Measurements from ENCODE around the gene TRIM33.
A peak's percentile ranks its signal among the peaks of the same experiment; 100 is the strongest.
"Not testable (repeated sequence)": the region's sequence is repeated elsewhere in the genome, so short reads cannot be mapped to it uniquely, and the experiment has no call there.

Gene TRIM33

DNA sequence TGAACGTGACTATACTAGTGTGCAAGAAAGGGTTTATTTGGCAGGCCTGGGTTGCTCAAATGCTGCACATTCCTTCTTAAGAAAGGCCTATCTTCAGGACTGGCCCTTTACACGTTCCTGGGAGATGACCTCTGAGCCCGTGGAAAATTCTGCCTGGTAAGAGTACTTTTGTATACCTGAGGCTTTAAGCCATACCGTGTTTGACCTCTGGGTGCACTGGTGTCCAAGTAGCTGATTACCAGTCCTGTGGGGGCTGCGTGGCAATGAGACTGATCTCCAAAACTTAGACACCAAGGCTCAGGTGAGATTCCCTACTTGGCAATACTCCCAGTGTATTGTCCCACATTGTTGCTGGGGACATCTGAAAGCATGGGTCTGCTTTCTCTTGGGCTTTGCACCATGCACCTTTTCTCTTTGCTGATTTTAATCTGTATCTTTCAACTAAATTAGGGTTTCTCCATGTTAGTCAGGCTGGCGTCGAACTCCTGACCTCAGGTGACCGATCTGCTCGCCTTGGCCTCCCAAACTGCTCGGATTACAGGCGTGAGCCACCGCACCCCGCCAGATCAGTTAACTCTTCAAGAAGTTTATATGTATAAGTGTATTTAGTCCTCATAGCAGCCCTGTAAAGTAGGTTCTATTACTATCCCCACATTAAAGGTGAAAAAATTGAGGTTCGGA lies 44.5 kb downstream of the TRIM33 start:
- no peak for ATAC-seq

DNA sequence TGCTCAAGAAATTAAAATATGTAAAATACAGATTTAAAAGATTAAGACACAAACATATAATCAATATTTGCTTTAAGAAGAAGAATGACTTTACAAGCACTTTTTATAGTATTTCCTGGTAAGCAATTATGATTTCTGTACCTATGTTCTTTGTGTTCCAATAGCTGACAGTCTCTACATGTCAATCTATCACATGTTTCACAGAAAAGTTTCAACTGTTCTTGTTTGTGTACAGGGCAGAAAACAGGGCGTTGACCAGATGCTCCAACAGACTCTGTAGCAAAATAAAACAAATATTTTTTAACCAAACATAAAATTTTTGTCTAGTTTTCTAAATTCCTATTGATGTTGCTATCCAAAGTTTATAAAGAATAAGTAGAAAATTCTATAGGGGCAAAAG lies 48.0 kb downstream of the TRIM33 start:
- no peak for ATAC-seq

DNA sequence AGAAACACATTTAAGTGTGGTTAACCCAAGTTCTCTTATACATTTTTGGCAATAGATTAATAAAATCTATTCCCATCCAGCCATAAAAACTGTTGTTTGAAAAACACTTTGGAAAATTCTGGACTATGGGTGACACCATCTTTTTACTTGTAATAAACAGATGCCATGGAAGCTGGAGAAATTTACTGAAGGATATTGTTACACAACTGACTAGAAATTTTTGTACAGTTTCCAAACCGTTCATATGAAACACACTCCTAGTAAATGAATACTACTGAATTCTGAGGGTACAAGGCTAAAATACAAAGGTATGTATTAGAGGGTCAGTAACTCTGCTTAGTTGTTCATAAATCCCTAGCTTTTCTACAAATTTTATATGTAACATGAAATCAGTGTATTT lies 48.7 kb downstream of the TRIM33 start:
- no peak for ATAC-seq

DNA sequence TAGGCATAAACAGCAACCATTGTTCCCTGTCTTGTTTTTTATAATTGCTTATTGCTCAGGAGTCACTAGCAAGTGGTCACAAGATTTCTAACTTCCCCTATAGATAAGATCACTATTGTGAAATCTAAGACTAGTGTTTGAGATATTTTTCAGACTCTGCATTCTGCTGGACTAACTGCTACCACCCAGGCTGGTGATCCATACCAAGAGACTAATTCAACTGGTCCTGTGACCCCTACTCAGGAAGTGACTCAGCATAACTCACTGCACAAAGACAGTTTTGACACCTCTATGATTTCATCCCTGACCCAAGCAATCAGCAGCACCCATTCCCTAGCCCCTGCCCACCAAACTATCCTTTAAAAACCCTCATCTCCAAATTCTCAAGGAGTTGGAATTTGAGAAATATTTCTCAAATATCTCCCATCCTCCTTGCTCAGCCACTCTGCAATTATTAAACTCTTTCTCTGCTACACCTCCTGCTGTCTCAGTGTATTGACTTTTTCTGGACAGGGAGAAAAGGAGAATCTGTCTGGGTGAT lies 52.7 kb downstream of the TRIM33 start:
- peak; percentile 73 to 88 for ATAC-seq

DNA sequence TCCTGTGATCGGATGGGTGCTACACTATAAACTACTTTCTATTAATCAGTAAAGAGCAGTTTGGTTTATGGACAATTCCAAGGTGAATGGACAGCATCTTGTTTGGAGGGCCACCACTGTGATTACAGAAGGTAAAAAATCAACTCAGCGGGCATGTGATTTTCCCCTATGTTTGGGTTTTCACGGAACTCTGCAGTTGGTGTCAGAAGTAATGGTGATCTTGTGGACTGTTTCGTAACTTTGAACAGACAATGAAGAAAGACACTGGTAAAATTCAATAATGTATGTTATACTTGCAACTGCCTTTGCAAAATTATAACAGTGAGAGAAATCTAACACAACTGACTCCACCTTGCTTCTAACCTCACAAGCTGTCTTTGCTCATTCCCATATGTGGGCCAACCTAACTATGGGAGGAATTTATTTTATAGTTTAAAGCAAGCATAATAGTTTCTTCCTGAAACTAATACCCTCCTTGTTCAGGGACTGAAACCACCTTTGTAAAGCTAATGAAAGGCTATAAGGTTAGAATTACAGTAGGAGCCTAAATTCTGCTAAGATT lies 53.2 kb downstream of the TRIM33 start:
- ATAC-seq: no peak

DNA sequence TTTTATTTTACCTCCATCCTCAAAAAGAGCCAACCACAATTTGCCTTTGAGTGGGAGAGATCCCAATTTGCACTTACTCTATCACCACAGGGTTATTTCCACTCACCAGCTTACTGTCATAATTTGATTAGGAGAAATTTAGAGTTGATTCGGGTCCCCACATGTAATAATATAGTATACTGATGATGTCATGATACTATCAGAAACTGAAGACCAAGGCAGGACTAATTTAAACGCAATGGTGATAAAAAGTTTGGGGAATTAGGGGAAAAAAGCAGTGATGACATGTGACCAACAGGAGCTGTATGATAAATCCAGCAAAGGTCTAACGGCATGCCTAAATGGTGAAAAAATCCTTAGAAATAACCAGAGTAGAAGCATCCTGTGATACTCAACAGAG lies 54.4 kb downstream of the TRIM33 start:
- ATAC-seq: no peak

DNA sequence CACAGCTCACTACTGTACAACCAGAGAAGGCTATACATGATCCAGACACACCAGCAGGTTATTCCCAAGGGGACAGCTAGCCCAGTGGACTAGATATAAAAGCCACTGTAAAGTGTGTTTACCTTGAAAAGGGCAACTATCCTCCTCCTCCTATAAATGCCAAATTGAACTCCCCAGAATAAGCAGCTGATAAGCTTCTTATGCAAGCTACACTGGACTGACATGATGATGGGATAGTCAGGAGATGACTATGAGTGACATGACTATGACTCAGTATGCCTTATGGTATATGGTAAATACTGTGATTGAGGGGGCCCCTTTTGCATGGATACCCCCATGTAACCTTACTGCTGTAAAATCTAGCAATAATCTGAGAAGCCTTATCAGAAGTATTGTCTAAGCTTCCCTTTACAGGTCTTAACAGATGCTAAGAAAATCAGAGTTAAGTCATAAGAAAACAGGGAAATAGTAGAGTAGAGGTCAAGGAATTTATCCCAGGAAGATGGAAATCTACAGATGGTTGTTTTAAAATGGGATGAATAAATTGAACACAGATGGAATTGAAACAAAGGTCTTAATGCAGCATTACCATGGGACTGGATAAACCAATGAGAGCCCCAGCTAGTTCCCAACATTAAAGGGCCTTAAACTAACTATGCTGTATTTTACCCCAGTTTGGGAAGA lies 55.8 kb downstream of the TRIM33 start:
- ATAC-seq: peak in 1 of 2 donors; percentile 48

DNA sequence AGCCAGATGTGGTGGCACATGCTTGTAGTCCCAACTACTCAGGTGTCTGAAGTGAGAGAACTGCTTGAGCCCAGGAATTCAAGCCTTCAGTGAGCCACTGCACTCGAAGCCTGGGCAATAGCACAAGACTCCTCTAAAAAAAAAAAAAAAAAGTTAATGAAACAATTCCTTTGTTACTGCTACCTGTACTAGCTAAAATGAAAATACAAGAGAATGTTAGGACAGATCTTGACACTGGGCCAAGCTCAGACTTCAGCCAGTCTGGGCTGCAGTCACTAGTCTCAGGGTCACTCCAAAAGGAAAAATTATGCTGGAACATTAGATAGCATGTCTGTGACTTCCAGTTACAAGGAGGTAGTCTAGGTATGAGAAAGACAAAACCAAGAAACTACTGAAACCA lies 56.5 kb downstream of the TRIM33 start:
- ATAC-seq: no peak

DNA sequence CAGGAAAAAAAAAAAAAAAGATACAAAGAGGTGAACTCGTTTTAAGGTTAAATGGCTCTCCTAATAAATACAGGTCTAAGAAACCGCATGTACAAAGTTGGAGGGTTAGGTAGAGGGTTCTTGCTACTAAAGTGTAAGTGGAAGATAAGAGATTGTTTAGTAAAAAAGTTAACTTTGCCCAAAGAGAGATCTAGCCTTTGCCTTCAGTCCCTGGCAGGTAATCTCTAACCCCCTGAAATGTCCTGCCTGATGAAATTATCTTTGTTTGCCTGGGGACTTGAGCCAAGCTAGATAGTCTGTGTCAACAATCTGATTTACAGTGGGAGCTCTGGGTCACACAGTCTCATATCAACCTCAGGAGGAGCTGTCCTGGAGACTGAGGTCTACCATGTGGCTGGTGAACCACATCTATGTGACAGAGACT lies 57.6 kb downstream of the TRIM33 start:
- ATAC-seq: no peak

DNA sequence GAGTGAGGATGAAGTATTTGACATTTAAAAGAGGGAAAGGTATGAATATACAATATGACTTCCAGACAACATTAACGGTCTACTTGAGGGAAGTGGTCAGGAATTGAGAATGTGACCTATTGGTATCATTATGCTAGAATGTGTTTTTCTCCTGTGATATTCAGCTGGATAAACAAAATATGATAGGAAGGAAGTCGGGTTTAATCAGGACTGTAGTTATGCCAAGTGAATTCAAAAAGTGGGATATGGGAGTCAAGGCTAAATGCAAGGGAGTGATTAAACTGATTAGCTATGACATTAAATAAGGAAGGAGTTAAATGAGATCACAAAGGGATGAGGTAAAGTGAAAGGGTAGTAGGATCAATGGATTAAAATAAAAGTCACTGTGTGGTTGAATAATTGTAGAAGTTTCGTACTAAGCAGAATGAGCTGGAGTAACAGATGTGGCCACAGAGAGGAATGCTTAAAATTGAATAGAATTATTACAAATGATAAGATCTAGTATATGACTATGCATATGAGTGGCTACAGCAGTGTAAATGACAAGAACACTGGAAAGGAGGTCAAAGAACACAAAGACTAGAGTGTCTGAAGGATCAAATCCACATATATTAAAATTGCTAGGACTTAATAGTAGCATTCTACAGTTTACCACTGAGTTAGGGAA lies 62.5 kb downstream of the TRIM33 start:
- ATAC-seq: no peak

DNA sequence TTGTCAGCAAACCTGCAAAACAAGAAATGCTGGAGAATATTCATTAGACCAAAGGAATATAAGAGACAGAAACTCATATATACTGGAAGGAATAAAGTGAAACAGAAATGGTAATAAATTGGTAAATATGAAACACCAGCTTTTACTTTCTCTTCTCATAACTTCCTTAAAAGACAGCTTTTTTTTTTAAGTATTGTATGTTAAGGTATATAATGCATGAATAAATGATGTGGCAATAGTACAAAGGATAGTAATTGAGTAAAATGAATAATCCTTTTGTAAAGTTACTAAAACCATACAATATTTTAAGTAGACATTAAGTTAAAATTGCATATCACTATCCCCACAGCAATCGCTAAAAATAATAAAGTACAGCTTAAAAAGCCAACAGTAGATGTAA lies 64.8 kb downstream of the TRIM33 start:
- peak in 1 of 2 donors; percentile 36 for ATAC-seq

DNA sequence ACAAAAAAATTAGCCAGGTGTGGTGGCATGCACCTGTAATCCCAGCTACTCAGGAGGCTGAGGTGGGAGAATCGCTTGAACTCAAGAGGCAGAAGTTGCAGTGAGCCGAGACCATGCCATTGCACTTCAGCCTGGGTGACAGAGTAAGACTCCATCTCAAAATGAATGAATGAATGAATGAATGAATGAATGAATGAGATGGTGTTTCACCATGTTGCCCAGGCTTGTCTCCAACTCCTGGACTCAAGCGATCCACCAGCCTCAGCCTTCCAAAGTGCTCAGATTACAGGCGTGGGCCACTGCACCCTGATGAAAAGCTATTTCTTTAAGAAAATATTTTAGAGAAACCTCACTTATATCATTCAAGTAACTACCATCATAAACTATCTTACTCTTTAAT lies 67.8 kb downstream of the TRIM33 start:
- ATAC-seq: not testable (repeated sequence)

DNA sequence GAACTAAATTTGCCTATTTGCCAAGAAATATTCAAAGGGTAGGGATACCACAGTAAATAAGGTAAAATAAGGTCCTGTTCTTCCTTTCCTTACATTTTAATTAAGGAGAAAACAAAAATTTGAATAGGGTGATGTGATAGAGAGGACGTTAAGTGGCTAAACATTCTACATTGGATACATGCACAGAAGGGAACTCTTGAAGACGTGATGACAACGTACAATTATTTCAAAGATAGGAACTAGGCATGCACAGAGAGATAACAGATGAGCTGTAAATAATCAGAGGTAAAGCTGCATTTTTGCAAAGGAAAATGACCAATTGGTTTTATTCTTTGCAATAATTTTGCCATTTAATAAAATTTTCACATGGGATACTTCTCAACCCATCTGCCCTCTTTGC lies 69.7 kb downstream of the TRIM33 start:
- no peak for ATAC-seq

DNA sequence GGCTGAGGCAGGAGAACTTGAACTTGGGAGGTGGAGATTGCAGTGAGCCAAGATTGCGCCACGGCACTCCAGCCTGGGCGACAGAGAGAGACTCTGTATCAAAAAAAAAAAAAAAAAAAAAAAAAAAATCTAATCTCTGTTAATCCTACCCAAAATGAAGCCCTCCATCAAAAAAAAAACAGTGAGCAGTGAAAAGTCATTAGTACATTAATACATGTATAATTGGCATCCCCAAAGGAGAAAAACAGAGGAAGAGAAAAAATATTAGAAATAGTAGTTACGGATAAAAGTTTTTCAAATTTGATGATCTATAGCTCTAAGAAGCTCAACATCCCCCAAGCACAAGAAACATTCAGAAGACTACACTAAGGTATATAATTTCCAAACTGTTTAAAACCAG lies 71.6 kb downstream of the TRIM33 start:
- ATAC-seq: no peak

DNA sequence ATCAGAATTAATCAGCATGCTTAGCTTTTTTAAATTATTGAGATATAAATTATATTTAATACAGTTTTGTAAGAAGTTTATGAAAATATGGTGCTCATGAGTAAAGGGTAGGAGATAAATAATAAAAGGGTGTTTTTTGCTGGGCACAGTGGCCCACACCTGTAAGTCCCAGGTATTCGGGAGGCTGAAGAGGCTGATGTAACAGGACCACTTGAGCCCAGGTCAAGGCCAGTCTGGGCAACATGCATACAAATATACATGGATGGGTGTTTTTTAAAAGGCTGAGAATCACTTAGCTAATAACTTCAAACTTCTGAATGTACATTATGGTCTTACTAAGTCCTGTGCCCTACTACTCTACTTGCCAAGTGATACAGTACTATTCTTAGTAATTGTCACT lies 73.2 kb downstream of the TRIM33 start:
- no peak for ATAC-seq

DNA sequence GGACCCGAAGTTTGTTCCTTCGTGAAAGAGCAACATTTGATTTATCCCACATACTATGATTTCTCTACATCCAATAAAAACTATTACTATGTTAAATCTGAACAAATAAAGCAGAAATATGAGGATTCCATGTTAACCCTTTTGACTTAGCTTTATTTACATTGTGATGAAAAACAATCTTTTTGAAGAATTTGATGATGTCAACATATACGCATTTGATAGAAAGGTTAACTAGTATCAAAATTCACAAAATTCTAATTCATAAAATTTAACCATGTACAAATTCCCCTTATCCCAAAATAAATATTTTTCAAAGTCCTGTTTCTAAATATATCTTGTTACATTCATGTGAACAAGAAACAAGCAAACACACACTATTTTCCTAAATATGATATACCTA lies 74.2 kb downstream of the TRIM33 start:
- ATAC-seq: no peak

DNA sequence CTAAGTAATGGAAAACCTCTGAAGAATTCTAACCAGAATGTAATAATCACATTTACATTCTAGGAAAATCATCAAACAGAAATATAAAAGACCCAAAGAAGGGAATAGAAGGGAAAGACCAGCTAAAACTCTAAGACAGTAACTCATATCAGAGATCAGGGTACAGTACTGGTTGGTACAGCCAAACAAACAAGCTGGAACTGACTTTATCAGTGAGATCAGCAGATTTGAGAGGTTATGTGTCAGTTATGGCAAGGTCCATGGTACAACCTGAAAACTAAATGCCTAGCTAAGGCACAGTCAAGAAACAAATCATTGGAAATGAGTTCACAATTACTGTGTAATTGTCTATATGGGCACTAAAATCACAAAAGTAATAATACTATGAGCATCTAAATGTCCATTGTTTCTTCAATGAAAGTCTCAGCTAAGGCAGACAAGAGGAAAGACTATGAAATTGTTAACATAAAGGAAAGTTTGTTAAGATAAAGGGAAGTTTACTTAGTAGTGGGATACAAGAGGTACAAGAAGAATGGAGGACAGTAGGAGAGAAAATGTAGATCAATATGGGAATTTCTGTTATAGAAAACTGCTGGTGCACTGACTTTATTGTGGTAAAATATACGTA lies 75.8 kb downstream of the TRIM33 start:
- ATAC-seq: no peak

DNA sequence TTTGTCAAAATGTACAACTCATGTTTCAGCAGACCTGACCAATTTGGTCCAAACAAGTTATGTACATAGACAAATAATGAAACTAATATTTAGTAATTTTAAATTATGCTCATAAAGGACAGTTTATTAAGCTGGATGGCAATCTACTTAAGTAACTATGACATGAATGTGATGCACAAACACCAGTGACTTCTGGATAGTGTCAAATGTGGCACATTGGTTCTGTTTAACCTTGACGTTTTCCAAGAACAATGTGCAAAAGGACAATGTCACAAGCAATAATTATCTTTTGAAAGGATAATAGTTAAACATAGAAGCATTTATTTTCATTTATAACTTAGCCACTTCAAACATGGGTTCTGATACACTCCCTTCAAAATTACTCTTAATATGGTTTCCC lies 80.0 kb downstream of the TRIM33 start:
- no peak for ATAC-seq

DNA sequence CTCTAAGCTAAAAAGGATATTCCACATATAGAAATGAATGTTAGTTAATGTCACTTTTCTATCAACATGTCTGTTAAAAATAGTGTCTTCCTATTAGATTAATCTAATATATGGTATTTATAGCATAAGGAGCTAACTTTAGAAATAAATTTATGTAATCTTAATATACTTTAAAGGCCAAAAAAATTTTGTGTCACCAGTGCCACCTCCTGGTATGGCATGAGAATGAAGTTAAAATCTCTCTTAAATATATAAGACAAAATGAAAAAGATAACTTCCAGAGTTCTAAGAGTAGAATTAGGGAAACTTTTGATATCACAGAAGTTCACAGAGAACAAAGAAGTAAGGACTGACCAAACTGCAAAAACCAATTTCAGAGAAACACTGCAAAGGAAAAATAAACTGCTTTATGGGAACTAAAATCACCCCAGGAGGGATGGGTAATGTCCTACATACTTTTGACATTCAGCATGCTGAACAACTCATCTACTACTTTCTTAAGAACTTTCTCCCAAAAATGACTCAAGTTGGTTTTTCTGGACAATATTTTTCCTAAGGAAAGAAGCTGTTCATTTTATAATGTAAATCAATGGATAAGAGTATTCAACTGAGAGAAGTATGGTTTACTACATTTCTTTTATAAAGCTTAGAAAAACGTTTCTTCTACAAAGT lies 82.8 kb downstream of the TRIM33 start:
- no peak for ATAC-seq

DNA sequence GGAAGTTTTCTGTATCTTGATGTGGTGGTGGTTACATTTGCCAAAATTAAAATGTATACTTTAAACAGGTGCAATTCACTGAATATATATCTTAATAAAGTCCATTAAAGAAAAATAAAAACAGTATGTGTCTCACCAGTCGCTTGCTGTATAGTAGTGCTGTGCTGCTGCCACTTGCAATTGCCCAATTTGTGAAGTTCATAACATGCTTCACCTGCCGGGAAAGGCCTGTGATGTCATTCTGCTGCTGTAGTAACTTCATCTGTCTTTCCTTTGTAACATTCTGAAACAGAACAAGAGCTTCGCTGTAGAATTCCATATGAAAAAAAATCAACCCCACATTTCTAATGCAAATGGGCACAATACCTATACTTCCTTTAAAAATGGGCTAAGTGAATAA lies 83.4 kb downstream of the TRIM33 start:
- no peak for ATAC-seq

DNA sequence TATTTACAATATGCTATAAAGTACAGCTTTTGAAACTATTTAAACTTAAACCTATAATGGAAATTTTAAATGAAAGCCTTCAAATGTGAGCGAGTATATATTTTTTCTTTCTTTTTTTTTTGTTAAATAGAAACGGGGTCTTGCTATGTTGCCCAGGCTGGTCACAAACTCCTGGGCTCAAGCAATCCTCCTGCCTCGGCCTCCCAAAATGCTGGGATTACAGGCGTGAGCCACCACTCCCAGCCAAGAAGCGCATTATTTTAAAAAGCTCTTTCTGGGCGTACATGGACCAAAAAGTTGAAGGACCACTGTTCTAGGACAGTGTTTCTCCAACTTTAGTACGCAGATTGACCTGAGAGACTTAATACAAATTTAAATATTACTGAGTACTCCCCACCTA lies 87.5 kb downstream of the TRIM33 start:
- ATAC-seq: no peak

DNA sequence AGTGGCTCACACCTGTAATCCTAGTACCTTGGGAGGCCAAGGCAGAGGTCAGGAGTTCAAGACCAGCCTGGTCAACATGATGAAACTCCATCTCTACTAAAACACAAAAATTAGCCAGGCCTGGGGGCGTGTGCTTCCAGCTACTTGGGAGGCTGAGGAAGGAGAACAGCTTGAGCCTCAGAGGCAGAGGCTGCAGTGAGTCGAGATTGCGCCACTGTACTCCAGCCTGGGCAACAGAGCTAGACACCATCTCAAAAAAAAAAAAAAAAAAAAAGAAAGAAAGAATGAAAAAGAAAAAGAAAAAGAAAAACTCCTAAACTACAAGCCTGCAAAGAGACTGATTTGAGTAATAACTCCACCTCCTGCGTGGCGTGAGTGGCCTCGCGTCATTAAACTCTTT lies 92.1 kb downstream of the TRIM33 start:
- ATAC-seq: not testable (repeated sequence)

DNA sequence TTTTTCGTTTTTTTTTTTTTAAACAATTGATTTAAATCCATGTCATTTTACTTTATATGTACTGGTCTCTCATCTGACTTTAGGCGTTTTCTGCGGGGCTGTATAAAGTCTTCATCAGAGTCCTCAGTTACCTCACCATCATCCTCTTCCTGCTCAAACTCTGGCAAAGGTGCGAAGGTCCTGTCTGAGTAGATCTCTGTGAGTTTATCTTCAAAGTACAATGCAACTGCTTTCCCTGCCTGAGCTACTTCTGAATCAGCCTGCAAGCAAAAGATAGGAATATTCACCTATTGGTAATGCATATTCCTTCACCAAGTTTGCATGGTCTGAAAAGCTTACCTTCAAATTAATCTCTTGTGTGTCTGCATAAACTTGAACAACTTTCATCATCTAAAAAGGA lies 113.4 kb downstream of the TRIM33 start:
- ATAC-seq: no peak

Data from activated CD4-positive, CD25-positive, alpha-beta regulatory T cell treated with anti-CD3 and anti-CD28 coated beads, Interleukin-2, amount 50 U/mL, for 24 hours (primary cell).